Measurements from ENCODE around the gene BICD1. TPM values are rescaled to one million over a fixed set of nuclear protein-coding genes. Genes with fewer than 3 reads are reported as not detected.

Gene BICD1
- total and polyA plus RNA-seq, 7 donors = 0.60 to 16.0 (median 9.4) TPM

GRCh38 chr12:32390572-32391219 lies 284.0 kb downstream of the BICD1 start:
- Histone ChIP-seq H3K9me3 (no peaks in the 10 kb centered on the region), H3K27ac (no peak overlapping the region), H3K36me3 (no peaks in the 10 kb centered on the region), H3K4me1 (peaks cover 0 to 6% (median 0%) of the 10 kb centered on the region in 4 donors), H3K4me3 (peak overlapping the region; percentile 4 to 38 (median 31)), H3K27me3 (peaks cover 0 to 24% (median 16%) of the 10 kb centered on the region in 3 donors)
- WGBS, 2 donors = 37 to 43% methylated on average over 47 of the region's 47 CpGs
- intact Hi-C loops (cut with DNase I) = no loop called here
- no peak for DNase-seq
- TF ChIP-seq POLR2AphosphoS5 (IDR thresholded peaks at IDR 0.05) = no peak
- TF ChIP-seq POLR2A (IDR thresholded peaks at IDR 0.05) = no peak
- TF ChIP-seq EP300 (IDR thresholded peaks at IDR 0.05) = no peak
- TF ChIP-seq, protein P1, sequence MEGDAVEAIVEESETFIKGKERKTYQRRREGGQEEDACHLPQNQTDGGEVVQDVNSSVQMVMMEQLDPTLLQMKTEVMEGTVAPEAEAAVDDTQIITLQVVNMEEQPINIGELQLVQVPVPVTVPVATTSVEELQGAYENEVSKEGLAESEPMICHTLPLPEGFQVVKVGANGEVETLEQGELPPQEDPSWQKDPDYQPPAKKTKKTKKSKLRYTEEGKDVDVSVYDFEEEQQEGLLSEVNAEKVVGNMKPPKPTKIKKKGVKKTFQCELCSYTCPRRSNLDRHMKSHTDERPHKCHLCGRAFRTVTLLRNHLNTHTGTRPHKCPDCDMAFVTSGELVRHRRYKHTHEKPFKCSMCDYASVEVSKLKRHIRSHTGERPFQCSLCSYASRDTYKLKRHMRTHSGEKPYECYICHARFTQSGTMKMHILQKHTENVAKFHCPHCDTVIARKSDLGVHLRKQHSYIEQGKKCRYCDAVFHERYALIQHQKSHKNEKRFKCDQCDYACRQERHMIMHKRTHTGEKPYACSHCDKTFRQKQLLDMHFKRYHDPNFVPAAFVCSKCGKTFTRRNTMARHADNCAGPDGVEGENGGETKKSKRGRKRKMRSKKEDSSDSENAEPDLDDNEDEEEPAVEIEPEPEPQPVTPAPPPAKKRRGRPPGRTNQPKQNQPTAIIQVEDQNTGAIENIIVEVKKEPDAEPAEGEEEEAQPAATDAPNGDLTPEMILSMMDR (IDR thresholded peaks at IDR 0.05) = no peak

DNA sequence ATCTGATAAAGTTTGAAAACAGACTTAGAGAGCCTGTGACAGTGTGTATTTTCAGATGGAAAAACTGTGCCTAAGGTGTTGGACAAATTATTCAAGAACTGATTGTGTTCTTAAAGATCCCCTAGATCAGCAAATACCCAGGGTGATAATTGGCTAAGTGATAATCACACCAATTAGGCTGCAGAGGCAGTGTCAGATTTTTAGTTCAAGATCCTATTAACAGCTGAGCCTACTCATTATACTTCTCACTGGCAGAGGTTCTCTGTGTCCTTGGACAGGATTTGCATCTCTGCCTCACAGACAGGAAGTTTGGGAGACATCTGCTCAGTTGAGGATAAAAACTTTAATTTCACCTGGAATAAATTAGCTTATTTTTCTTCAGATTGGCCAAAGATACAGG lies 288.4 kb downstream of the BICD1 start:
- peaks cover 0 to 20% (median 9%) of the 10 kb centered on the region in 4 donors for H3K4me1 ChIP-seq
- no peak overlapping the region for H3K4me3 ChIP-seq
- no peak for TF ChIP-seq POLR2A (IDR thresholded peaks at IDR 0.05)
- TF ChIP-seq EP300 (IDR thresholded peaks at IDR 0.05) = no peak
- TF ChIP-seq POLR2AphosphoS5 (IDR thresholded peaks at IDR 0.05) = no peak
- TF ChIP-seq, protein P1 (IDR thresholded peaks at IDR 0.05) = no peak
- intact Hi-C loops (cut with DNase I) = no loop called here
- DNase-seq = no peak
- peaks cover 4 to 19% (median 8%) of the 10 kb centered on the region in 3 donors for H3K27me3 ChIP-seq
- no peak overlapping the region for H3K27ac ChIP-seq
- H3K36me3 ChIP-seq = no peaks in the 10 kb centered on the region
- no peaks in the 10 kb centered on the region for H3K9me3 ChIP-seq

DNA sequence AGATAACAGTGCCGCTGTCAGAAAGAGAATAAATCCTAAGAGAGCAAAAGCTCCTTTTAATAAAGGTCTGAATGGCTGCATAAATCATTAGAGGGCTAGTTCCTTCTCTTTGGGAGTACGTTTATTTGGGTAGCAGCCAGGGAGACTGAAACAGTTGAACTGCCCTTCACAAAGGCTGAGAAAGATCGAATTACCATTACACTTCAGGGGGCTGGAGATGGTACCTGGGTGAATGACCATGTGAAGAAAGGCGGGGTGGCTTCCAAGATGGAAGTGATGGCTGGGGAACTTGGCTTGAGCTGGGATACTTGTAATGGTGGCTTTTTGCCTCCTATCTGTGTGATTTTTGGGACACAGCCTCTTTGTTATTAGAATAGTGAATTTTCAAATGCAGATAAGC lies 291.0 kb downstream of the BICD1 start:
- no peaks in the 10 kb centered on the region for H3K36me3 ChIP-seq
- DNase-seq = no peak
- peaks cover 0 to 23% (median 5%) of the 10 kb centered on the region in 3 donors for H3K27me3 ChIP-seq
- intact Hi-C loops (cut with DNase I) = no loop called here
- WGBS, 2 donors = 63 to 65% methylated on average over 4 of the region's 4 CpGs
- H3K4me1 ChIP-seq = peaks cover 0 to 19% (median 11%) of the 10 kb centered on the region in 4 donors
- TF ChIP-seq, protein P1 (IDR thresholded peaks at IDR 0.05) = no peak
- no peak for TF ChIP-seq POLR2AphosphoS5 (IDR thresholded peaks at IDR 0.05)
- no peak for TF ChIP-seq POLR2A (IDR thresholded peaks at IDR 0.05)
- TF ChIP-seq EP300 (IDR thresholded peaks at IDR 0.05) = no peak
- H3K4me3 ChIP-seq = no peak overlapping the region
- H3K9me3 ChIP-seq = no peaks in the 10 kb centered on the region
- no peak overlapping the region for H3K27ac ChIP-seq

DNA sequence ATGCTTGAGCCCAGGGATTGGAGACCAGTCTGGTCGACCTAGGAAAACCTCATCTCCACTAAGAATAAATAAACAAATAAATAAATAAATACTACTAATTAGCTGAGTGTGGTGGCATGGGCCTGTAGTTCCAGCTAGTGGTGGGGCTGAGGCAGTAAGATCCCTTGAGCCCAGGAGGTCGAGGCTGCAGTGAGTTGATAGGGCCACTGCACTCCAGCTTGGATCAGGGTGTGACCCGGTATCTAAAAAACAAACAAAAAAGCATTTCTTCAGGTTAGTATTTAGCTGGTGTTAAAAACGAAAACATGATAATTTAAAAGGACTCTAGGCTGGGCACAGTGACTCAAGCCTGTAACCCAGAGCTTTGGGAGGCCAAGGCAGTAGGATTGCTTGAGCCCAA lies 291.5 kb downstream of the BICD1 start:
- H3K9me3 ChIP-seq = no peaks in the 10 kb centered on the region
- no peak for DNase-seq
- no peaks in the 10 kb centered on the region for H3K36me3 ChIP-seq
- H3K27ac ChIP-seq = peak overlapping the region in 2 of 4 donors; percentile 61 to 82
- intact Hi-C loops (cut with DNase I) = no loop called here
- peaks cover 0 to 19% (median 11%) of the 10 kb centered on the region in 4 donors for H3K4me1 ChIP-seq
- 40 to 78% methylated on average over 4 of the region's 4 CpGs for WGBS, 2 donors
- H3K27me3 ChIP-seq = peaks cover 0 to 20% (median 5%) of the 10 kb centered on the region in 3 donors
- no peak overlapping the region for H3K4me3 ChIP-seq
- TF ChIP-seq, protein P1 (IDR thresholded peaks at IDR 0.05) = no peak
- no peak for TF ChIP-seq POLR2AphosphoS5 (IDR thresholded peaks at IDR 0.05)
- TF ChIP-seq POLR2A (IDR thresholded peaks at IDR 0.05) = no peak
- TF ChIP-seq EP300 (IDR thresholded peaks at IDR 0.05) = no peak
